Lower leg skin (tissue), 4 donors: Measurements from ENCODE around the gene BNC2. TPM values are rescaled to one million over a fixed set of nuclear protein-coding genes. Genes with fewer than 3 reads are reported as not detected.
A peak's percentile ranks its signal among the peaks of the same experiment; 100 is the strongest.

ENCODE experiments used
- DNase-seq, 2 donors: peaks; one replicate each; pipeline ENCODE4 v3.0.0-alpha.2; 2019; ENCODE audit warnings: low spot score in 2 of 2
- H3K4me3 ChIP-seq: fragments of 200-600 bp; sonication (generic); 2 replicates; pipeline ENCODE4 v1.5.1; 2017; ENCODE audit warnings: mild to moderate bottlenecking, low read depth; ENCODE audit not compliant: poor library complexity, severe bottlenecking
- POLR2A ChIP-seq, 2 donors: fragments of 450-650 bp; IDR thresholded peaks; one replicate each; pipeline ENCODE4 v1.6.1; 2016 to 2017; ENCODE audit warnings: antibody characterized with exemption in 2 of 2, mild to moderate bottlenecking in 1 of 2, moderate library complexity in 1 of 2
- WGBS, 2 donors: methylation state at CpG; one replicate each; pipeline ENCODE4 v1.1.5; 2018; 5-methylcytosine and 5-hydroxymethylcytosine counted together
- intact Hi-C: fragments of 100-400 bp; cut with DNase I; formaldehyde crosslinking; loops from one replicate; pipeline ENCODE4 v1.15.0; 2023; ENCODE audit warnings: low total_unique reads
- total RNA-seq, 4 donors: library from RNA; depleted of rRNA; stranded (reverse); fragments of >200 nt; gene quantifications; one replicate each; pipeline ENCODE4 v1.1.0, GENCODE V29; 2016
- TF ChIP-seq, protein P1 (sequence below), 3 donors: fragments of 450-650 bp; IDR thresholded peaks; one replicate each; pipeline ENCODE4 v1.5.1; 2016; ENCODE audit warnings: antibody characterized with exemption in 3 of 3, mild to moderate bottlenecking in 3 of 3, moderate library complexity in 2 of 3

Gene BNC2
- total RNA-seq, 4 donors from 2014 or later = 1.7 to 8.5 (median 3.7) TPM

DNA sequence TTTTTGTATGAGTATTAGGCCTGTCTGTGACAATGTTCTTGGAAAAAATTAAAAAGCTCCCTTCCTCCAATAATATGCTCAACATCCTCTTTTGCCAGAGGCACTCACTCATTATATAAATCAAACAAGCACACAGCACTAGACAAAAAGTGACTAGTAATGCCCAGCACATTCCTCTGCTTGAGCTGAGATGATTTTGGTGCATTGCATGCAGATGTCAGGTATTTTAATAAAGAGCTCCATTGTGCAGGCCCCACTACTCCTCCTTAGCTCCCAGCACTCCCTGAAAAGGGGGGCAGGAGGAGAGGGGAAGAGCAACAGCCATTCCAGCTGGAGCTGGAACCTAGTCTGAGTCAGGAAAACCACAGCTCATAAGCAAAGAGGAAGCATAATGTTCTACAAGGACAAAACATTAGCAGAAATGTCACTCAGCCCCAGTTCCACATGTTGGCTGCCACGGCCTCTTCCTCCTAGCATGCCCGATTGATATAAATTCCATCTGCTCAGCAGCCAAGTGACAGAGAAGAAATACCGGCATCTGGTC lies 348.5 kb downstream of the BNC2 start:
- peak; percentile 52 to 86 for DNase-seq
- intact Hi-C loops = no loop called here
- H3K4me3 ChIP-seq = no peak overlapping the region
- WGBS, 2 donors = 36 to 43% methylated on average over 3 of the region's 3 CpGs
- TF ChIP-seq, protein P1, sequence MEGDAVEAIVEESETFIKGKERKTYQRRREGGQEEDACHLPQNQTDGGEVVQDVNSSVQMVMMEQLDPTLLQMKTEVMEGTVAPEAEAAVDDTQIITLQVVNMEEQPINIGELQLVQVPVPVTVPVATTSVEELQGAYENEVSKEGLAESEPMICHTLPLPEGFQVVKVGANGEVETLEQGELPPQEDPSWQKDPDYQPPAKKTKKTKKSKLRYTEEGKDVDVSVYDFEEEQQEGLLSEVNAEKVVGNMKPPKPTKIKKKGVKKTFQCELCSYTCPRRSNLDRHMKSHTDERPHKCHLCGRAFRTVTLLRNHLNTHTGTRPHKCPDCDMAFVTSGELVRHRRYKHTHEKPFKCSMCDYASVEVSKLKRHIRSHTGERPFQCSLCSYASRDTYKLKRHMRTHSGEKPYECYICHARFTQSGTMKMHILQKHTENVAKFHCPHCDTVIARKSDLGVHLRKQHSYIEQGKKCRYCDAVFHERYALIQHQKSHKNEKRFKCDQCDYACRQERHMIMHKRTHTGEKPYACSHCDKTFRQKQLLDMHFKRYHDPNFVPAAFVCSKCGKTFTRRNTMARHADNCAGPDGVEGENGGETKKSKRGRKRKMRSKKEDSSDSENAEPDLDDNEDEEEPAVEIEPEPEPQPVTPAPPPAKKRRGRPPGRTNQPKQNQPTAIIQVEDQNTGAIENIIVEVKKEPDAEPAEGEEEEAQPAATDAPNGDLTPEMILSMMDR (IDR thresholded peaks at IDR 0.05) = no peak
- TF ChIP-seq POLR2A (IDR thresholded peaks at IDR 0.05) = no peak

DNA sequence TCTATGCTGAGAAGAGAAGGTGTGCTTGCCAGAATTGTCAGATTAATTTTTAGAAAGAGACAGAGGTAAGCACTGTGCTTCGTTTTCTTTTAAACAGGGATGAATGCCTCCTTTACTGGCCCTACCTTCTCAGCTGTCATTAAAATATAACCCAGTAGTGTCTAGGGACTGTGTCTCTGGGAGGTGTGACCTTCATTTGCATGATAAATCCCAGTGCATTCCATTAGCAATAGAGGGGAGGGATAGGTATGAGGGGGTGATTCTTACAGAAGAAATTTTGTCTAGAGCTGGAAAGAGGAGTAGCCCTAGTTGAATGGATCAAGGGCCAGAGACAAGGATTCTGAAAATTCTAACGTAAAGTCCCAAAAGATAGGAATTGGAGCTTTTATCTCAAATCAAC lies 351.5 kb downstream of the BNC2 start:
- 92 to 93% methylated on average over 2 of the region's 2 CpGs for WGBS, 2 donors
- DNase-seq = no peak
- H3K4me3 ChIP-seq = no peak overlapping the region
- TF ChIP-seq POLR2A (IDR thresholded peaks at IDR 0.05) = no peak
- TF ChIP-seq, protein P1 (IDR thresholded peaks at IDR 0.05) = no peak
- intact Hi-C loops = no loop called here

DNA sequence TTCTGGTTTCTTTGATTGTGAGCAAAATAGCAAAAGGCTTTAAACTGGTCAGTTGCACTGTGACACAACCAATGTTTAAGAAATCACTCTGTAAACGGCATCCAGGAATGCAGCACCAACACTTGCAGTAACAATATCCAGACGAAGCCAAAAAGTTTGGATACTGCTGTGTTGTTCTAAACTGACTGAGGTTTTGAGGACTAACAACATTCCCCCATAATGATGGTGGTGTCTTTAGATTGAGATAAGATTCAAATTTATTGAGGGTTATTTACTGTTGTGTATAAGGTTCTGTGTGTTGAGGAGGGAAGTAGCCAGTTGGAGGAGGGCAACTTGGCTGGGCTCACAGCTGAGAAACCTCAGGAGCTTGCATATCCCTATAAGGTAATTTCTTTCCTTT lies 353.6 kb downstream of the BNC2 start:
- WGBS, 2 donors = 69 to 82% methylated on average over 2 of the region's 2 CpGs
- H3K4me3 ChIP-seq = no peak overlapping the region
- TF ChIP-seq, protein P1 (IDR thresholded peaks at IDR 0.05) = no peak
- TF ChIP-seq POLR2A (IDR thresholded peaks at IDR 0.05) = no peak
- intact Hi-C loops = no loop called here
- DNase-seq = no peak

DNA sequence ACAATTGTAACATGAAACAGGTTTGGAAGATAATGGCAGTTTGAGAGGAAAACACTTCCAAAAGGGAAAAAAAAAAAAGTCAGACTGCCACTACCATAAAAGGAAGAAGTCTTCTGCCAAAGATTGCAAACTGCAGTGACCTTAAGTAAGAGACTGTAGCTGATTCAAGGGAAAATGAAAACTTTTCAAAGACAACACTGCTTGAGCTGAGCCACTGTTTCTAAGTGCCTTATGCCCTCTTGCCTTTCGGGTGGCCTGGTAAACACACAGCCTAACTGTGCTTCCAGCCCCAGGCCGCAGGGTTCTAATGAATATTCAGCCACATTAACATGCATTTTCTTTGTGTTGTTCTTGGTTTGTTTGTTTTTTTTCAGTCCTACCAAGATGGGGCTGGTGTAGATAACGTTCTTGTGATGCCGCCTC lies 354.6 kb downstream of the BNC2 start:
- intact Hi-C loops = no loop called here
- no peak for DNase-seq

DNA sequence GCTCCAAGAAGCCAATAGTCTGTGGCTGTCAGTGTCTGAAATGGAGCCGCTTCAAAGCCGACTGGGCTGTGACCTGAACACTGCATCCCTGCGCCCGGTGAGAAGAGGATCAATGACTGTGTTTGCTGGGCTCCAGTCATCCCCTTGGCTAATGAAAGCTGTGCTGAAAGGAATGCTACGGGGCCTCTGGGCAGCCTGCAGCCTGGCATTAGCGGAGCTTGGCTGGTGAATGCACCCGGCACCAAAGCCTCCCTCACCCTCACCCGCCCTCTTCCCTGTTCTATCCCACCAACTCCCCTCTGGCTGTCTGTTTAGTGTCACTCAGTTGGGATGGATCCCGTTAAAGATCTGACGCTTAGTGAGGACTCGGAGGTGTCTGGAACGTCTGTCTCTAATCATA lies 355.3 kb downstream of the BNC2 start:
- H3K4me3 ChIP-seq = no peak overlapping the region
- intact Hi-C loops = no loop called here
- no peak for DNase-seq
- TF ChIP-seq POLR2A (IDR thresholded peaks at IDR 0.05) = no peak
- TF ChIP-seq, protein P1 (IDR thresholded peaks at IDR 0.05) = no peak
- 62 to 66% methylated on average over 12 of the region's 12 CpGs for WGBS, 2 donors

More for the DNA sequence above, 354.6 kb downstream of the BNC2 start:
- TF ChIP-seq, protein P1 (IDR thresholded peaks at IDR 0.05) = no peak
- WGBS, 2 donors = 60 to 70% methylated on average over 4 of the region's 4 CpGs
- H3K4me3 ChIP-seq = no peak overlapping the region

DNA sequence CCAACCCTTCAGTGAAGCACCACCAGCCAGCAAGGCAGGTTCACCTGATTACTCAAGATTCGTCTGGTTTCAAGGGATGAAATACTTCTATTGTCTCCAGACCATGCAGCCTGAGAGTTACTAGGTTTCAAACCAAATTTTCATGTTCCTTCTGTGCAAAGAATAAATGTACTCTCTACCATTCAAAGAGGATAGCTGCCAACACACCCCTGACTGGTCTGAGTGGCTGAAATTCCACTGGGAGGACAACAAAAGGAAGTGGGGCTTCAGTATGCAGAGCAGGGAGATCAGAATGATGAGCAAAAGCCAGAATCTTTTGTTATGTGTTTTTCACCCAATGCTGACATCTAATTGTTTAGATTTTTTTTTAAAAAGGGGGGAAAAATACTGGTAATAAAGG lies 356.3 kb downstream of the BNC2 start:
- intact Hi-C loops = no loop called here
- H3K4me3 ChIP-seq = no peak overlapping the region
- TF ChIP-seq POLR2A (IDR thresholded peaks at IDR 0.05) = no peak
- TF ChIP-seq, protein P1 (IDR thresholded peaks at IDR 0.05) = no peak
- 71 to 91% methylated on average over 1 of the region's 1 CpG for WGBS, 2 donors
- no peak for DNase-seq
